MM.1S (cell line): ENCODE data around the gene NEDD4.
"Not testable (repeated sequence)": the region's sequence is repeated elsewhere in the genome, so short reads cannot be mapped to it uniquely, and the experiment has no call there.

ENCODE experiments used
- CTCF ChIP-seq: fragments of 300-600 bp; sonication (generic); IDR thresholded peaks from 2 replicates; pipeline ENCODE4 v1.5.1; 2016; ENCODE audit warnings: antibody characterized with exemption, low read length, mixed read lengths
- EZH2 ChIP-seq: fragments of 300-600 bp; sonication (generic); optimal IDR thresholded peaks from 2 replicates; pipeline ENCODE3; 2017; ENCODE audit warnings: low read depth, mild to moderate bottlenecking, antibody characterized with exemption, low read length, mixed read lengths
- EZH2phosphoT487 ChIP-seq: fragments of 300-600 bp; sonication (generic); IDR thresholded peaks from 2 replicates; pipeline ENCODE4 v1.6.1; 2018; ENCODE audit warnings: antibody characterized with exemption, low read length

GRCh38 chr15:55842897-55843296 lies 150.5 kb downstream of the NEDD4 start:
- TF ChIP-seq CTCF, EZH2, EZH2phosphoT487: not testable (repeated sequence)
